ENCODE results near the gene ALDH9A1.
"Not testable (repeated sequence)": the region's sequence is repeated elsewhere in the genome, so short reads cannot be mapped to it uniquely, and the experiment has no call there.

- TF ChIP-seq ESRRG (CRISPR knock-in tag; IDR thresholded peaks at IDR 0.05); CREB5 (CRISPR knock-in tag; IDR thresholded peaks at IDR 0.05; ENCODE audit: low read depth); RARB (CRISPR knock-in tag; IDR thresholded peaks at IDR 0.05); ZFP30 (CRISPR knock-in tag; IDR thresholded peaks at IDR 0.05); ZC3H10 (CRISPR knock-in tag; IDR thresholded peaks at IDR 0.05): not testable (repeated sequence)
These were observed 46.6 kb upstream of the ALDH9A1 start for GRCh38 chr1:165744913-165745312.
